ENCODE results near the gene ZBTB17.
A peak's percentile ranks its signal among the peaks of the same experiment; 100 is the strongest.
"Not testable (repeated sequence)": the region's sequence is repeated elsewhere in the genome, so short reads cannot be mapped to it uniquely, and the experiment has no call there.

The ZBTB17 gene

GRCh38 chr1:16011936-16012589 lies 36.2 kb upstream of the ZBTB17 start:
- DNase-seq, result no peak

- DNase-seq, result no peak
Measured at GRCh38 chr1:16010837-16011236, 34.9 kb upstream of the ZBTB17 start.

GRCh38 chr1:16009678-16010077 lies 33.8 kb upstream of the ZBTB17 start:
- no peak for DNase-seq

GRCh38 chr1:16009030-16009460 lies 33.1 kb upstream of the ZBTB17 start:
- DNase-seq, result peak in 1 of 2 experiments; percentile 16

- no peak for DNase-seq
Measured at GRCh38 chr1:16007671-16008341, 31.9 kb upstream of the ZBTB17 start.

GRCh38 chr1:16006552-16007485 lies 30.9 kb upstream of the ZBTB17 start:
- no peak for DNase-seq

GRCh38 chr1:16006010-16006409 lies 30.1 kb upstream of the ZBTB17 start:
- DNase-seq, result no peak

GRCh38 chr1:16005597-16005996 lies 29.7 kb upstream of the ZBTB17 start:
- no peak for DNase-seq

GRCh38 chr1:16001274-16001673 lies 25.4 kb upstream of the ZBTB17 start:
- DNase-seq, result not testable (repeated sequence)

- no peak for DNase-seq
Measured at GRCh38 chr1:15998929-15999328, 23.0 kb upstream of the ZBTB17 start.

- DNase-seq, result no peak
Measured at GRCh38 chr1:15997637-15998280, 21.9 kb upstream of the ZBTB17 start.

- no peak for DNase-seq
Measured at GRCh38 chr1:15997076-15997585, 21.2 kb upstream of the ZBTB17 start.

- no peak for DNase-seq
Measured at GRCh38 chr1:15994590-15995351, 18.9 kb upstream of the ZBTB17 start.

- DNase-seq, result no peak
Measured at GRCh38 chr1:15994081-15994480, 18.2 kb upstream of the ZBTB17 start.

- DNase-seq, result no peak
Measured at GRCh38 chr1:15993666-15994065, 17.8 kb upstream of the ZBTB17 start.

- no peak for DNase-seq
Measured at GRCh38 chr1:15992582-15993500, 16.9 kb upstream of the ZBTB17 start.

GRCh38 chr1:15992187-15992553 lies 16.3 kb upstream of the ZBTB17 start:
- no peak for DNase-seq

- DNase-seq, result no peak
Measured at GRCh38 chr1:15991427-15992186, 15.7 kb upstream of the ZBTB17 start.

- DNase-seq, result no peak
Measured at GRCh38 chr1:15989776-15990175, 13.9 kb upstream of the ZBTB17 start.

Data from NCI-H187 (cell line).